HEK293T (cell line): ENCODE measurements around the gene RANGAP1.

Experiments used
- CTBP1 ChIP-seq: fragments of 450-650 bp; IDR thresholded peaks from 2 replicates; pipeline ENCODE4 v1.6.1; 2016; ENCODE audit warnings: borderline replicate concordance
- SP1 ChIP-seq: fragments of 450-650 bp; IDR thresholded peaks from 2 replicates; pipeline ENCODE4 v1.6.1; 2017
- SUZ12 ChIP-seq: fragments of 450-650 bp; IDR thresholded peaks from 2 replicates; pipeline ENCODE4 v1.6.1; 2016; ENCODE audit warnings: mild to moderate bottlenecking

DNA sequence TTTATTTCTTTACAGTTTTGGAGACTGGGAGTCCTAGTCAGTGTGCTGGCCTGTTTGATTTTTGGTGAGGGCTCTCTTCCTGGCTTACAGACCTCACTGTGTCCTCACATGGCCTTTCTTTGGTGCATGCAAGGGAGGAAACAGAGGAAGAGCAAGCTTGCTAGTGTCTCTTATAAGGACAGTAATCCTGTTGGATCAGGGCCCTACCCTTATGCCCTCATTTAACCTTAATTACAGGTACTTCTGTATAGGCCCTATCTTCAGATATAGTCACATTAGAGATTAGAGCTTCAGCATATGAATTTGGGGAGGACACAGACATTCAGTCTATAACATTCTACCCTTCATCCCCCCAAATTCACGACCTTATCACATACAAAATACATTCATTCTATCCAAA is 29.6 kb upstream of the RANGAP1 start:
- TF ChIP-seq SP1 (no peak), CTBP1 (no peak), SUZ12 (no peak)
